GM19397 (cell line): Measurements from ENCODE around the gene APOBEC2.

Experiments
- ATAC-seq: cut with Tn5 transposase; IDR thresholded peaks from one replicate; pipeline ENCODE4 v1.9.1; 2021; ENCODE audit warnings: mild to moderate bottlenecking, moderate library complexity; ENCODE audit not compliant: unreplicated experiment

Gene APOBEC2

DNA sequence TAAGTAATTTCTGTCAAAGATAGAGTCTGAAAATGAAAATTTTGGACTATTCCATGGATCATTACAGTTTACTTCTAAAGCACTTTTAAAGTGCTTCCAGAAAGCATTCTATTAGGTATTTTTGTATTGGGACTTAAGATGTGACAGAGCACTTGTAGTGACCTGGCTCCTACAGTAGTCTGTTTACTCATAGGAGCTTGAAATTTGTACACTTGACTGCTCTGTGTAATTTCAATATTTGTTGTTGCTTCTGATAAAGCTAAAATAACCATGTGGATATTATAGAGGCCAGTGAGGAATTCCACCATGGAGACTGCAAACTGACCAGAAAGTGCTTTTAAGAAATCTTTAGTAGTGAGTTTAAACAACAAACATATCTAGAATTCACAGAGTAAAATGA lies 30.1 kb downstream of the APOBEC2 start:
- no peak for ATAC-seq

DNA sequence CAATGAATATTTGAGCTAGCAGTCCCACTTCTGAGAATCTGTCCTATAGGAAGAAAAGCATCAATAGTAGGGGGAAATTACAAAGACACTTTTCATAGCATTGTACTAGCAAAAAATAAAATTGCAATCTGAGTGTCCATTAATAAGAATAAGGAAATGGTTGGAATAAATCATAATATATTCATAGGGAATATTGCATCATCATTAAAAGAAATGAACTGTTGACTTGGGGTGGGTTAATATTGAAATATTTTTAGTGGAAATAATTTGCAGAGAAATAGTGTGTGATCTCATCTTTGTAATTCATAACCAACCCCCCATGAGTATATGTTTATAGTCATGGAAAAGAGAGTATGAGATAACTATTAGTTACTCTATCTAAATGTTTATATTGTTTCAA lies 32.2 kb downstream of the APOBEC2 start:
- ATAC-seq, result no peak

DNA sequence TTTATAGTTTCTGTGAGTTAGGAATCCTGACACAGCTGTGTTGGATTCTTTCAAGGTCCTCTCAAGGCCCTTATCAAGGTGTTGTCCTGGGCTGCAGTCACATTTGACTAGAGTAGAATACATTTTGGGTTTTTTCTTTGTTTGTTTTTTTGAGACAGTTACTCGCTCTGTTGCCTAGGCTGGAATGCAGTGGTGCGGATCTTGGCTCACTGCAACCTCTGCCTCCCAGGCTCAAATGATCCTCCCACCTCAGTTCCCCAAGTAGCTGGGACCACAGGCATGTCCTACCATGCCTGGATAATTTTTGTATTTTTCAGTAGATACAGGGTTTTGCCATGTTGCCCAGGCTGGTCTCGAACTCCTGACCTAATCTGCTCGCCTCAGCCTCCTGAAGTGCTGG lies 35.4 kb downstream of the APOBEC2 start:
- ATAC-seq, result no peak

DNA sequence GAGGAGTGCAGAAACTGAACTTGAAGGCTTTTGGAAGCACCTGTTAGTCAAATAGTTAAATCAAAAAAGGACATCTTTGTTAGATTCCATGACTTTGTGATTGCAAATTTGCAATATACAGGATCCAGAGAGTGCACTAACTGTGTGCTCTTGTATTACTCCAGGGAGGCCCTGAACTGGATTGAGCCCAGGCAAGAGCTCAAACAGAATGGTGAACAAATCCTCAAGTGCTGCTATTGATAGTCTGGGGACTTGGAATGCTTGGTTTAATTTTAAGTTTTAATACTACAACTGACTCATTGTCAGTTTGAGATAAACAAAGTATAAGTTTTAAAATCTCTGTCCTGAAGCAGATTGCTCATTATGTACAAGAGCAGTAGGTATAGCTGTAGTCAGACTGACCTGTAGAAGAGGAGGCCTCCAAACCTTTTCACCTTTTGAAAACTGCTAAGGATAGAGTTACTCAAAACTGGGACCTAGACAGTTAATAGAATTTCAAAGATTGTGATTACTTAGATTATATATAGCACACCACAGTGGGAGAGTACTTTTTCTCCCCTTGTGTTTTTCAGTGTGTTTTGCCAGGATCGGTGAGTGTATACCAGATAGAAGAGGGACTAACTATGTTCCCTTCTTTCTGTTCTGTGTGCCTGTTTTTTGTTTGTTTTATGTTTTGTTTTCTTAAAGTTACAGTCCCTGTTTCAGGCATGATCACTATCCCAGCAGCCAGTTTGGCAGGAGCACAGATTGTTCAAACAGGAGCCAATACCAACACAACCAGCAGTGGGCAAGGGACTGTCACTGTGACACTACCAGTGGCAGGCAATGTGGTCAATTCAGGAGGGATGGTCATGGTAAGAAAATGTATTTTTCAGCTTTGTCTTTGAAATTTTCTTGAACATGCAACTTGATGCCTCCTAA lies 38.1 kb downstream of the APOBEC2 start:
- ATAC-seq, result no peak

GRCh38 chr6:41092421-41093140 lies 39.6 kb downstream of the APOBEC2 start:
- ATAC-seq, result no peak

GRCh38 chr6:41093729-41094128 lies 40.7 kb downstream of the APOBEC2 start:
- ATAC-seq, result no peak

GRCh38 chr6:41097467-41098090 lies 44.6 kb downstream of the APOBEC2 start:
- no peak for ATAC-seq

DNA sequence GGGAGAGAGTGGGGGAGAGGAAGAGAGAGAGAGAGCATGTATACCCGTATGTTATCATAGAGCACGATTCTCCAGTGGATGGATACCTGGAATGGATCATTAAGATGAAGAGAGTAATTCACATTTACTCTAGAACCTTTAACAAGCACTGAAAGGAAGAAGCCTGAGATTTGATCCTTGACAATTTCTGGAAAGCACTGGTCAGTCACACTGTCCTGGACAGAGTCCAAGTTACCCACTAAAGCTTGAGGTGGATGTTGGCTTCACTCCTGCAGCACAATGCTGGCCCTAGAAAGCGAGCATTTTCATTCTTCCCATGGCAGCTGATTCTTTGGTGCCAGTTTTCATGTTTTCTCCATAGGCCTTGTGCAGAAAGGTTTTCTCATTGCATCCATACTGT lies 45.4 kb downstream of the APOBEC2 start:
- no peak for ATAC-seq

GRCh38 chr6:41100871-41101287 lies 47.9 kb downstream of the APOBEC2 start:
- no peak for ATAC-seq

GRCh38 chr6:41103847-41104246 lies 50.8 kb downstream of the APOBEC2 start:
- ATAC-seq, result no peak

DNA sequence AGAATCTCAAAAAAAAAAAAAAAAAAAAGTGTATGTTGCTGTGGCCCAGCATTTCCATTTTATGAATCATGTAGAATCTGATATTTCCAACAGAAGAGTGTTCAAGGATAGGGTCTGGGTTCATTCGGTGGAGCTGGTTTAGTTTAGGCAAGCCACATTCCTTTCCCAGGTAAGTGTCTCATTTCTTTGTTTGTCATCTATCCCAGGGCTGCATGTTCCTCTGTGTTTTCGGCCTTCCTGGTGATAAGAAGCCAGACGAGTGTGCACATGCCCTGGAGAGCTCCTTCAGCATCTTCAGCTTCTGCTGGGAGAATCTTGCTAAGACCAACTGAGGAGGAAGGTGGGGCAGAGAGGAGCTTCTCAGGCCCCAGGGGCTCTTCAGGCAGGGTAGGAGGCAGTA lies 58.0 kb downstream of the APOBEC2 start:
- no peak for ATAC-seq
